Lung microvascular endothelial cell (primary cell): ENCODE results near the gene HSDL2. TPM values are rescaled to one million over a fixed set of nuclear protein-coding genes. Genes with fewer than 3 reads are reported as not detected.
"Not testable (repeated sequence)": the region's sequence is repeated elsewhere in the genome, so short reads cannot be mapped to it uniquely, and the experiment has no call there.

ENCODE experiments used
- DNase-seq, 2 donors: peaks; one replicate each; pipeline versions ENCODE4 v3.0.0 to v3.0.0-alpha.2; 2010; ENCODE audit warnings: low read depth in 2 of 2
- total RNA-seq: library from RNA; depleted of rRNA; stranded (reverse); fragments of >200 nt; gene quantifications from 2 replicates; pipeline ENCODE4 v1.2.1, GENCODE V29; 2014

HSDL2 gene
- total RNA-seq, 1 donor from 2014 or later, result 27.6 TPM

- not testable (repeated sequence) for DNase-seq
Measured at GRCh38 chr9:112365257-112365656, 14.7 kb upstream of the HSDL2 start.

GRCh38 chr9:112366591-112366990 is 13.3 kb upstream of the HSDL2 start:
- no peak for DNase-seq

- DNase-seq, result no peak
Measured at GRCh38 chr9:112367465-112367864, 12.4 kb upstream of the HSDL2 start.

GRCh38 chr9:112369817-112370216 is 10.1 kb upstream of the HSDL2 start:
- no peak for DNase-seq

- no peak for DNase-seq
Measured at GRCh38 chr9:112371060-112371459, 8.8 kb upstream of the HSDL2 start.

GRCh38 chr9:112373666-112374065 is 6.2 kb upstream of the HSDL2 start:
- not testable (repeated sequence) for DNase-seq

GRCh38 chr9:112374232-112374631 is 5.7 kb upstream of the HSDL2 start:
- not testable (repeated sequence) for DNase-seq

- DNase-seq, result no peak
Measured at GRCh38 chr9:112375361-112375760, 4.5 kb upstream of the HSDL2 start.

GRCh38 chr9:112377087-112377486 is 2.8 kb upstream of the HSDL2 start:
- no peak for DNase-seq

GRCh38 chr9:112377684-112378327 is 2.1 kb upstream of the HSDL2 start:
- no peak for DNase-seq

GRCh38 chr9:112378328-112379176 is 1.4 kb upstream of the HSDL2 start:
- peak; percentile 28 to 45 for DNase-seq

GRCh38 chr9:112379177-112380101 is 469 bp upstream of the HSDL2 start:
- DNase-seq, result peak; percentile 99 to 100

GRCh38 chr9:112380825-112381221 is 915 bp downstream of the HSDL2 start:
- peak in 1 of 2 donors; percentile 18 for DNase-seq

GRCh38 chr9:112382066-112382465 is 2.2 kb downstream of the HSDL2 start:
- no peak for DNase-seq

GRCh38 chr9:112382501-112383364 is 2.8 kb downstream of the HSDL2 start:
- DNase-seq, result no peak

- DNase-seq, result no peak
Measured at GRCh38 chr9:112384219-112384618, 4.3 kb downstream of the HSDL2 start.

- peak in 1 of 2 donors; percentile 18 for DNase-seq
Measured at GRCh38 chr9:112384690-112385089, 4.8 kb downstream of the HSDL2 start.

- DNase-seq, result no peak
Measured at GRCh38 chr9:112387115-112387514, 7.2 kb downstream of the HSDL2 start.

GRCh38 chr9:112389897-112390296 is 10.0 kb downstream of the HSDL2 start:
- DNase-seq, result not testable (repeated sequence)

GRCh38 chr9:112391936-112392560 is 12.1 kb downstream of the HSDL2 start:
- not testable (repeated sequence) for DNase-seq
